ENCODE measurements around the gene NPDC1. TPM values are rescaled to one million over a fixed set of nuclear protein-coding genes. Genes with fewer than 3 reads are reported as not detected.

The NPDC1 gene
- total and polyA plus RNA-seq, 2 of the 8 experiments (the other 6 are each of a cell fraction or from before 2014, with no cell fraction given) = 26.2 to 44.1 TPM

DNA sequence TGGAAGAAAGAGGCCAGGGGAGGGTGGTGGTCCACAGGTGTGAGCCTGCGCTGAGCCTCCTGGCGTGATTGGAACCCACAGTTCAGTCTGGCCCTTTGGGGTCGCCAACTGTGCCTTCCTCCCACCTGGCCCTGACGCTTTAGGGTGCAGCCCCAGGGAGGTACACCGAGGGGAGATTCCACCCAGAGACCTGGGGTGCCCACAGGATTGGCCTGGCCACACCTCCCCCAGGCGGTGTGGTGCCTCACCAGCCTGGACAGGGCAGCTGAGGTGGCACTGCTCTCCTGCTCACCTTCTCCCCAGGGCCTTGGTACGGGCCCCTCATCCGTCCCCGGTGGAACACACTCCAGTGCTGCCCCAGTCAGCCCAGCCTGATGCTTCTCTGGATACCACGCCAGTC is 48.6 kb downstream of the NPDC1 start (continued):
- TF ChIP-seq RAD21 (IDR thresholded peaks at IDR 0.05 in 1 of 2, conservative IDR thresholded peaks at IDR 0.05 in 1 of 2; ENCODE audit: low read depth in 2 of 2, low read length in 2 of 2) (no peak), POLR2A (IDR thresholded peaks at IDR 0.05; ENCODE audit: control extremely low read depth in 1 of 2, low read depth in 2 of 2, low read length in 2 of 2) (no peak), SP4 (IDR thresholded peaks at IDR 0.05; ENCODE audit: low read length) (no peak), HDAC6 (IDR thresholded peaks at IDR 0.05; ENCODE audit: low read depth, low read length) (no peak)
- TF ChIP-seq, protein P1, sequence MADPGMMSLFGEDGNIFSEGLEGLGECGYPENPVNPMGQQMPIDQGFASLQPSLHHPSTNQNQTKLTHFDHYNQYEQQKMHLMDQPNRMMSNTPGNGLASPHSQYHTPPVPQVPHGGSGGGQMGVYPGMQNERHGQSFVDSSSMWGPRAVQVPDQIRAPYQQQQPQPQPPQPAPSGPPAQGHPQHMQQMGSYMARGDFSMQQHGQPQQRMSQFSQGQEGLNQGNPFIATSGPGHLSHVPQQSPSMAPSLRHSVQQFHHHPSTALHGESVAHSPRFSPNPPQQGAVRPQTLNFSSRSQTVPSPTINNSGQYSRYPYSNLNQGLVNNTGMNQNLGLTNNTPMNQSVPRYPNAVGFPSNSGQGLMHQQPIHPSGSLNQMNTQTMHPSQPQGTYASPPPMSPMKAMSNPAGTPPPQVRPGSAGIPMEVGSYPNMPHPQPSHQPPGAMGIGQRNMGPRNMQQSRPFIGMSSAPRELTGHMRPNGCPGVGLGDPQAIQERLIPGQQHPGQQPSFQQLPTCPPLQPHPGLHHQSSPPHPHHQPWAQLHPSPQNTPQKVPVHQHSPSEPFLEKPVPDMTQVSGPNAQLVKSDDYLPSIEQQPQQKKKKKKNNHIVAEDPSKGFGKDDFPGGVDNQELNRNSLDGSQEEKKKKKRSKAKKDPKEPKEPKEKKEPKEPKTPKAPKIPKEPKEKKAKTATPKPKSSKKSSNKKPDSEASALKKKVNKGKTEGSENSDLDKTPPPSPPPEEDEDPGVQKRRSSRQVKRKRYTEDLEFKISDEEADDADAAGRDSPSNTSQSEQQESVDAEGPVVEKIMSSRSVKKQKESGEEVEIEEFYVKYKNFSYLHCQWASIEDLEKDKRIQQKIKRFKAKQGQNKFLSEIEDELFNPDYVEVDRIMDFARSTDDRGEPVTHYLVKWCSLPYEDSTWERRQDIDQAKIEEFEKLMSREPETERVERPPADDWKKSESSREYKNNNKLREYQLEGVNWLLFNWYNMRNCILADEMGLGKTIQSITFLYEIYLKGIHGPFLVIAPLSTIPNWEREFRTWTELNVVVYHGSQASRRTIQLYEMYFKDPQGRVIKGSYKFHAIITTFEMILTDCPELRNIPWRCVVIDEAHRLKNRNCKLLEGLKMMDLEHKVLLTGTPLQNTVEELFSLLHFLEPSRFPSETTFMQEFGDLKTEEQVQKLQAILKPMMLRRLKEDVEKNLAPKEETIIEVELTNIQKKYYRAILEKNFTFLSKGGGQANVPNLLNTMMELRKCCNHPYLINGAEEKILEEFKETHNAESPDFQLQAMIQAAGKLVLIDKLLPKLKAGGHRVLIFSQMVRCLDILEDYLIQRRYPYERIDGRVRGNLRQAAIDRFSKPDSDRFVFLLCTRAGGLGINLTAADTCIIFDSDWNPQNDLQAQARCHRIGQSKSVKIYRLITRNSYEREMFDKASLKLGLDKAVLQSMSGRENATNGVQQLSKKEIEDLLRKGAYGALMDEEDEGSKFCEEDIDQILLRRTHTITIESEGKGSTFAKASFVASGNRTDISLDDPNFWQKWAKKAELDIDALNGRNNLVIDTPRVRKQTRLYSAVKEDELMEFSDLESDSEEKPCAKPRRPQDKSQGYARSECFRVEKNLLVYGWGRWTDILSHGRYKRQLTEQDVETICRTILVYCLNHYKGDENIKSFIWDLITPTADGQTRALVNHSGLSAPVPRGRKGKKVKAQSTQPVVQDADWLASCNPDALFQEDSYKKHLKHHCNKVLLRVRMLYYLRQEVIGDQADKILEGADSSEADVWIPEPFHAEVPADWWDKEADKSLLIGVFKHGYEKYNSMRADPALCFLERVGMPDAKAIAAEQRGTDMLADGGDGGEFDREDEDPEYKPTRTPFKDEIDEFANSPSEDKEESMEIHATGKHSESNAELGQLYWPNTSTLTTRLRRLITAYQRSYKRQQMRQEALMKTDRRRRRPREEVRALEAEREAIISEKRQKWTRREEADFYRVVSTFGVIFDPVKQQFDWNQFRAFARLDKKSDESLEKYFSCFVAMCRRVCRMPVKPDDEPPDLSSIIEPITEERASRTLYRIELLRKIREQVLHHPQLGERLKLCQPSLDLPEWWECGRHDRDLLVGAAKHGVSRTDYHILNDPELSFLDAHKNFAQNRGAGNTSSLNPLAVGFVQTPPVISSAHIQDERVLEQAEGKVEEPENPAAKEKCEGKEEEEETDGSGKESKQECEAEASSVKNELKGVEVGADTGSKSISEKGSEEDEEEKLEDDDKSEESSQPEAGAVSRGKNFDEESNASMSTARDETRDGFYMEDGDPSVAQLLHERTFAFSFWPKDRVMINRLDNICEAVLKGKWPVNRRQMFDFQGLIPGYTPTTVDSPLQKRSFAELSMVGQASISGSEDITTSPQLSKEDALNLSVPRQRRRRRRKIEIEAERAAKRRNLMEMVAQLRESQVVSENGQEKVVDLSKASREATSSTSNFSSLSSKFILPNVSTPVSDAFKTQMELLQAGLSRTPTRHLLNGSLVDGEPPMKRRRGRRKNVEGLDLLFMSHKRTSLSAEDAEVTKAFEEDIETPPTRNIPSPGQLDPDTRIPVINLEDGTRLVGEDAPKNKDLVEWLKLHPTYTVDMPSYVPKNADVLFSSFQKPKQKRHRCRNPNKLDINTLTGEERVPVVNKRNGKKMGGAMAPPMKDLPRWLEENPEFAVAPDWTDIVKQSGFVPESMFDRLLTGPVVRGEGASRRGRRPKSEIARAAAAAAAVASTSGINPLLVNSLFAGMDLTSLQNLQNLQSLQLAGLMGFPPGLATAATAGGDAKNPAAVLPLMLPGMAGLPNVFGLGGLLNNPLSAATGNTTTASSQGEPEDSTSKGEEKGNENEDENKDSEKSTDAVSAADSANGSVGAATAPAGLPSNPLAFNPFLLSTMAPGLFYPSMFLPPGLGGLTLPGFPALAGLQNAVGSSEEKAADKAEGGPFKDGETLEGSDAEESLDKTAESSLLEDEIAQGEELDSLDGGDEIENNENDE (IDR thresholded peaks at IDR 0.05; ENCODE audit: insufficient replicate concordance, low read length) = no peak
